VCaP (cell line): ENCODE measurements around the gene NSMCE1.
"Not testable (repeated sequence)": the region's sequence is repeated elsewhere in the genome, so short reads cannot be mapped to it uniquely, and the experiment has no call there.

ENCODE experiments used
- H3K27ac ChIP-seq: fragments of 450-650 bp; 2 replicates; pipeline ENCODE4 v1.5.1; 2017
- TF ChIP-seq, protein P1 (sequence below): fragments of 450-650 bp; conservative IDR thresholded peaks from 2 replicates; pipeline ENCODE4 v1.5.1; 2017; ENCODE audit warnings: mild to moderate bottlenecking, moderate library complexity

The NSMCE1 gene

DNA sequence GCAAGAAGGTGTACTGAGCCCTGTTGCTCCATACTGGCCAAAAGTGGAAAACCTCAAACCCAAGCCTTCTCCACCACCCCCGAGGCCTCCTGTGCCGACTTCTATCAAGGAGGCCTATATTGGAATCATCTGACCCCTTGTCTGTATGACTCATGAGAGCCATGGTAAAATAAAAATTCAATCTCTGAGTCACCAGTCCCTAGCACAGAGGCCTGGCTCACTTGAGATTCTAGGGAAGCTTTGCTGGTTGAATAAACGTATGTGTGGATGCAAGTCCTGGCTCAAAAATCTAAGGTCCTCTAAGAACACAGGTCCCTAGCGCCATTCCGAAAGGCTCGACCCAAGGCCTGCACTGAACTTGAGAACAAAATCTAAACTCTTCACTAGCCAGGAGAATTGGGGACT lies 15.0 kb downstream of the NSMCE1 start:
- TF ChIP-seq, protein P1, sequence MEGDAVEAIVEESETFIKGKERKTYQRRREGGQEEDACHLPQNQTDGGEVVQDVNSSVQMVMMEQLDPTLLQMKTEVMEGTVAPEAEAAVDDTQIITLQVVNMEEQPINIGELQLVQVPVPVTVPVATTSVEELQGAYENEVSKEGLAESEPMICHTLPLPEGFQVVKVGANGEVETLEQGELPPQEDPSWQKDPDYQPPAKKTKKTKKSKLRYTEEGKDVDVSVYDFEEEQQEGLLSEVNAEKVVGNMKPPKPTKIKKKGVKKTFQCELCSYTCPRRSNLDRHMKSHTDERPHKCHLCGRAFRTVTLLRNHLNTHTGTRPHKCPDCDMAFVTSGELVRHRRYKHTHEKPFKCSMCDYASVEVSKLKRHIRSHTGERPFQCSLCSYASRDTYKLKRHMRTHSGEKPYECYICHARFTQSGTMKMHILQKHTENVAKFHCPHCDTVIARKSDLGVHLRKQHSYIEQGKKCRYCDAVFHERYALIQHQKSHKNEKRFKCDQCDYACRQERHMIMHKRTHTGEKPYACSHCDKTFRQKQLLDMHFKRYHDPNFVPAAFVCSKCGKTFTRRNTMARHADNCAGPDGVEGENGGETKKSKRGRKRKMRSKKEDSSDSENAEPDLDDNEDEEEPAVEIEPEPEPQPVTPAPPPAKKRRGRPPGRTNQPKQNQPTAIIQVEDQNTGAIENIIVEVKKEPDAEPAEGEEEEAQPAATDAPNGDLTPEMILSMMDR = no peak
- no peak overlapping the region for H3K27ac ChIP-seq

- TF ChIP-seq, protein P1 = no peak
- no peak overlapping the region for H3K27ac ChIP-seq
These were observed 16.4 kb downstream of the NSMCE1 start for GRCh38 chr16:27252206-27252585.

GRCh38 chr16:27251541-27252205 lies 16.9 kb downstream of the NSMCE1 start:
- TF ChIP-seq, protein P1 = no peak
- H3K27ac ChIP-seq = no peak overlapping the region

GRCh38 chr16:27248886-27249285 lies 19.7 kb downstream of the NSMCE1 start:
- not testable (repeated sequence) for H3K27ac ChIP-seq

GRCh38 chr16:27248036-27248435 lies 20.5 kb downstream of the NSMCE1 start:
- H3K27ac ChIP-seq = no peak overlapping the region
- TF ChIP-seq, protein P1 = no peak

GRCh38 chr16:27247076-27247475 lies 21.5 kb downstream of the NSMCE1 start:
- H3K27ac ChIP-seq = not testable (repeated sequence)

DNA sequence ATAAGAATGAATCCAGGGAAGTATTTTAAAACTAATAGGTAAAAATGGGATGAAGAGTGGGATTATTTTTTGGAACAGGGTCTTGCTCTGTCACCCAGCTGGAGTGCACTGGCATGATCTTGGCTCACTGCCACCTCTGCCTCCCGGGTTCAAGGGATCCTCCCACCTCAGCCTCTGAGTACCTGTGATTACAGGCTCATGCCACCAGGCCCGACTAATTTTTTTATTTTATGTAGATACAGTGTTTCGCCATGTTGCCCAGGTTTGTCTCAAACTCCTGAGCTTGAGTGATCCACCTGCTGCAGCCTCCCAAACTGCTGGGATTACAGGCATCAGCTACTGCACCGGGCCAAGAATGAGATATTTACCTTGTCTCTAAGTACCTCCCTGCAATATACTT lies 22.1 kb downstream of the NSMCE1 start:
- TF ChIP-seq, protein P1 = no peak
- H3K27ac ChIP-seq = no peak overlapping the region

DNA sequence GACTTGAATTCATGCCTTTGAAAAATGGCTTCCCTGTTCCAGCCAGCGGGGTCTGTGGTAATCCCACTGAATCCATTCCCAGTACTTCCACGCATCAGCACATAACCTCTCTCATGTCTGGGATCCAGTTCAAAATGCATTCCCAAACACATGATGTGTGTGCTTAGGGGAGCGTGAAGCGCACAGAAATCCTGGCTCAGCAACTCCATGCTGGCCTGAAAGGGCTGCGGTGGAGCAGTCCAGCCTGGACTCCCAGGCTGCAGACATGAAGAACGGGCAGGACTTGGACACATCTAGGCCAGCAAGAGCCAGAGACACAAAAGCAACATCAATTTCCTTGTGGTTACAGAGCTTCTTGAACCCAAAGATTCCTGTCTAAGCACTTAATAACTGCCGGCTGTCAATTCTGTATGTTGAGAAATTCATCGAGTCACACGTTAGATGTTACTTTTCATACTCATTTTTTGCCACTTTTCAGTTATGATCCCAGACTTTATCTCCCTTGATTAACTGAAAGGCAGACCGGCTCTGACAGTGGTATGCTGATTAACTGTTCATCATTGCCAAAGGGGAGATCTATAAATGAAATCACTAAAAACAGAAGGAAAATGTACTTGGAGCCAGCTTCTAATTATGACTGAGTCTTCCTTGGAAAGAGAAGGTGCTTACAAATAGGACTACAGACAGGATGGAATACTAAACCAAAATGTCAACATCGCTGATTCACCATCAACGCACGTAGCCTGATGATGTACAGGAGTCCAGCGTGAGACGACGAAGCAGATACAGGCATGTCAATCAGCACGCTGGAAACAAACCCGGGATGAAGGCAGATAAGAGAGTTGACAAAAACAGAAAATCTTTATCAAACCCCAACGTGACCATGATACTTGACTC lies 23.0 kb downstream of the NSMCE1 start:
- no peak overlapping the region for H3K27ac ChIP-seq
- TF ChIP-seq, protein P1 = no peak
